Frontal cortex (tissue), 4 donors: Measurements from ENCODE around the gene LRPAP1. TPM values are rescaled to one million over a fixed set of nuclear protein-coding genes. Genes with fewer than 3 reads are reported as not detected.

Source experiments
- DNase-seq, 2 donors: peaks; one replicate each; pipeline ENCODE4 v3.0.0; 2012; ENCODE audit warnings: low spot score in 2 of 2
- FAIRE-seq: peaks from 2 replicates; lab custom pipeline; 2012; peaks lifted over from hg19 to GRCh38; lab: Jason Lieb, UNC
- total RNA-seq: library from RNA; depleted of rRNA; stranded (reverse); fragments of >200 nt; gene quantifications from one replicate; pipeline ENCODE4 v1.2.3, GENCODE V29; 2014
- donor health status: control.
- donor health status: control.
- donor health status: control.

Gene LRPAP1
- total RNA-seq, 1 donor from 2014 or later: 13.5 TPM

DNA sequence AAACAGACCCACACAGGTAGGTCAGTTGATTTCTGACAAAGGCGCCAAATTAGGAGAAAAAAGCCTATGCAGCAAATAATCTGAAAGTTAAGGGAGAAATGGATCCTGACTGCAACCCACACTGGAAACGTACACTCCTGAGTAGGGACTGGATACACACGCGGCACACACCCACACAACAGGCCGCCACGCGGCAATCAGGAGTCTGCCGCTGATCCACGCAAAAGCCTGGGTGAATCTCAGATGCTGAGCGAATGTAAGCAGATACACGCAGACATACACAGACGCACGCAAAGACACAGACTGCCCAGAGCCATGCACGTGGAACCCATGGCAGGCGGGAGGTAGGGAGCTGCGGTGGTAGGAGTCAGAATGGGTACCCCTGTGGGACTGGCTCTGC is 21.7 kb downstream of the LRPAP1 start:
- FAIRE-seq (no peak), DNase-seq (peak in 1 of 2 donors; percentile 51)

DNA sequence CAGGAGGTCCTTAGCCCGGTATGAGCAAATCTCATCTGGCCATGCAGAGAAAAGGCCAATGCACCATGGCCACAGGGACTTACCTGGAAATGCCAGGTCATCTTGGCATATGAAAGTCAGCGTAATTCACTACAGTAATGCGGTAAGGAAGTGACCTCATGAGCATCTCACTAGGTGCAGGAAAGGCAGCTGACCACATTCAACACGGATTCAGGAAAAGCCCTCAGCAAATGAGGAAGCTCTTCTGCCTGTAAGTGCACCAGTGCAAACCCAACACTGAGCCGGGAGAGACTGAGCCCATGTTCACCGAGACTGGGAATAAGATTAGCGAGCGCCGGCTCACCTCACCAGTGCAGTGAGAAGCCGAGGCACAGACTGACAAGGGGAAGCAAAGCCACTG is 23.7 kb downstream of the LRPAP1 start:
- DNase-seq: no peak
- FAIRE-seq: no peak

DNA sequence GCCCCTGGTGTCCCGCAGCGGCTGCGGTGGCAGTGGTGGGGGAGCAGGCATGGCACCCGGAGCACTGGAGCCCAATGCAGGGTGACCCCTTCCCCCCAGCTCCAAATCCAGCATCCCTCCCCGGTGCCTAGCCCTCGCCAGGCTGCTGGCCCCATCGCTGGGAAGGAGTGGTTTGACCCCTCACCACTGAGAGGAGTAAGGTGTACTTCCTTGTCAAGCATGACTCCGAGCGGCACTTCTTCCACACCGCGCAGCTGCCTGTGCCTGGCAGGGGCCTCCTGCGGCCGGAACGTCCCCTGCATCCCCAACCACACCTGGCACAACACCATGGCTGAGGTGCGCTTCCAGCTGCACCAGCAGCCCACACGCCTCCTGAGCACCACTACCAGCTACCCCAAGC is 27.0 kb downstream of the LRPAP1 start:
- no peak for FAIRE-seq
- DNase-seq: no peak

GRCh38 chr4:3502941-3503936 is 29.0 kb downstream of the LRPAP1 start:
- FAIRE-seq (no peak), DNase-seq (no peak)

DNA sequence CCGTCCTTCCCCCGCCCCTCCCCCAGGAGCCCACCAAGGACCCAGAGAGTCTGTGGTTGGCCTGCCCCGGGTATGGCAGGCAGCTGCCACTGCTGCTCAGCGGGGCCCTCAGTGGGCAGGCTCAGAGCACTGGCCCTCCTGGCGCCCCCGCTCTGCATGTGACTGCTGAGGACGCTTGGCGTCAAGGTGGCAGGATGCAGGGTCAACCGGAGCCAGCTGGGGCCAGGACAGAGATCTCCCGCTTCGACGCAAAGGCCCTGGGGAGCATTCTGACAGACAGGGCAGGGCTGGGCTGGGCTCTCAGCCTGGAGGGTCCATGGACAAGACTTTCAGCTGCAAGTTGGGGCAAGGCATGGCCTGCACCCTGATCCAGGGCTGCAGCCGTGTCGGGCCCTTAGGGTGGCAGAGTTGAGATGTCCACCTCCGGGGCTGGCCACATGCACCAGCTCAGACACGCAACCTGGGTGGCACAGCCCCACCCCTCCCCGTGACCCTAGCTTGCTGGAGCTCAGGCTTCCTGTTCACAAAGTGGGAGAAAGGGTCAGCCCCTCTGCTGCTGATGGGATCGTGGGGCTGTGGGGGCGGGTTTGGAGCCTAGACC is 30.3 kb downstream of the LRPAP1 start:
- FAIRE-seq (no peak), DNase-seq (no peak)

DNA sequence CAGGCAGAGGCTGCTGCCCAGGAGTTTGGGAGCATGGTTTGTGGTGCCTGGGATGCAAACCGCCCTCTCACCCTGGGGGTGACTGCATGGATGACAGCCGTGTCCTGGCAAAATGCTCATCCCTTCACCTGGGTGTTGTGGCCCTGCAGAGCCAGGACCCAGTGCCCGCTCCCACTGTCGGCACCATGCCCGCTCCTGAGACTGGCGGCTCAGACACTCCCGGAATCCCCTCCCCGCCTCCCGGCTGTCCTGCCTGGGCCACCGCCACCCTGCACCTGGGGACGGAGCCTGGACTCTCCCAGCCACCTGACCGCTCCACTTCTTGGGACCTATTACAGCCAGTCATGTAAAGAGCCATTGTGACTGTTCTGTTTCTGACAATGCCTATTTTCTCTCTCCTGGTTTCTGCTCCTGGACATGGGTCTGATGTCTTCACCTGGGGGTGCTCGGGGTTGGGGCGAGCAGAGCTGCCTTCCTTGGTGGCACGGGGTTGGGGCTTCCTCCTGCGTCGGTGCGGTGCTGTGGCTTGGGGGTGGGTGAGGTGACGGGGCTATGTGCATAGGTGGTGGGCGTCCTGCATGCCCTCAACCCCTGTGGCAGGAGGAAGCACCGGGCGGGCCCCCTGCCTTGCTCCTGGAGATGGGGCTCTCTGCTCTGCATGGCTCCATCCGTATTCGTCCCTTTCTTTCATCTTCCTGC is 30.9 kb downstream of the LRPAP1 start:
- DNase-seq: no peak
- no peak for FAIRE-seq

DNA sequence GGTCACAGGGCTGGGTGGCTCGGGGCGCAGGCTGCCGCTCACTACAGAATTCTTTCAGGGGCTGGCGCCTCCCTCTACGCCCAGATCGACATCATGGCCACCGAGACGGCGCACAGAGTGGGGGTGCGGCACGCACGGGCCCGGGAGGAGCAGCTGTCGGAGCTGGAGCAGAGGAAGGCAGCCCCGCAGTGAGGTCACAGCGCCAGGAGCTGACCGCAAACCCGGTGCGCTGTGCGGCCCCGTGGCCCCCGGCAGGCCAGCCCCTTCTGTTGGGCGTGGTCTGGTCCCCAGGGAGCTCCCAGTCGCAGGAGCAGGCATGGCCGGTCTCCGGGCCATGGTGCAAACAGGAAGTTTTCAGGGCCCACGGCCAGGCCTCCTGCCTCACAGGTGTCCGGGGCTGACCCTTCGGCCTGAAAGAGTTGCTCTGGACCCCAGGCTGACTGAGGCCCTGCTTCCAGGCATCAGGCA is 31.6 kb downstream of the LRPAP1 start:
- FAIRE-seq (no peak), DNase-seq (no peak)

DNA sequence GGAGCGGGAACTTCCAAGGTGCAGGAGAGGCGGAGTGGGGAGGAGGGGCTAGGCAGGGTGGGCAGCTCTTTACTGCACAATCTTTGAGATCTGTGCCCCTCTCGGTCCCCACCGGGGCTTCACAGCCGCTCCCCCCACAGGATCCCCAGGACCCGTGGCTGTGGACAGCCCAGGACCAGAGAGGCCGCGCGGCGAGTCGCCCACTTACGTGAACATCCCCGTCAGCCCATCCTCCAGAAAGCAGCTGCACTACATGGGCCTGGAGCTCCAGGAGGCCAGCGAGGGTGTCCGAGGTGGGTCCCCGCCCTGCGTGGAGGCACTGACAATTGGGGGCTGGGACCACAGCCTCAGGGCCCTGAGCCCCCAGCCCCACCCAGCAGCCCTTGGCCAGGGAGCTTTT is 32.1 kb downstream of the LRPAP1 start:
- FAIRE-seq (no peak), DNase-seq (no peak)

DNA sequence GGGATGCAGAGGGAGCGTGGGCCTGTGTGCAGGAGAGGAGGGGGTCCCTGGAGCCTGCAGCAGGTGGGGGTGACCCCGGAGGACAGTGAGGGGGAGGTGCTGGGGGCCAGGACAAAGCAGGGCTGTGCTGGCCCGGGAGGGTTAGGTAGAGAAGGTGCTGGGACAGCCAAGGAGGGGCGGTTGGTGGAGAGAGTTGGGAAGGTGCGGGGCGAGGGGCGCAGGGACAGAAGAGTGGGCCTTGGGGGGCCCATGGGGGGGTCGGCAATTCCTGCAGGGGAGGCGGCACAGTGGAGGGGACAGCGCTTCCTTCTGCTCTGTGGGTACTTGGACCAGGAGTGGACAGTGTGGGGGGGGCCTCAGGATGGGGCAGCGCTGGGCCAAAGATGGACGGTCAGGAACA is 32.5 kb downstream of the LRPAP1 start:
- FAIRE-seq: no peak

GRCh38 chr4:3498901-3499510 is 33.2 kb downstream of the LRPAP1 start:
- DNase-seq (no peak), FAIRE-seq (no peak)

More for the DNA sequence above, 32.5 kb downstream of the LRPAP1 start:
- no peak for DNase-seq

GRCh38 chr4:3498407-3498806 is 33.8 kb downstream of the LRPAP1 start:
- no peak for FAIRE-seq
- DNase-seq: no peak

DNA sequence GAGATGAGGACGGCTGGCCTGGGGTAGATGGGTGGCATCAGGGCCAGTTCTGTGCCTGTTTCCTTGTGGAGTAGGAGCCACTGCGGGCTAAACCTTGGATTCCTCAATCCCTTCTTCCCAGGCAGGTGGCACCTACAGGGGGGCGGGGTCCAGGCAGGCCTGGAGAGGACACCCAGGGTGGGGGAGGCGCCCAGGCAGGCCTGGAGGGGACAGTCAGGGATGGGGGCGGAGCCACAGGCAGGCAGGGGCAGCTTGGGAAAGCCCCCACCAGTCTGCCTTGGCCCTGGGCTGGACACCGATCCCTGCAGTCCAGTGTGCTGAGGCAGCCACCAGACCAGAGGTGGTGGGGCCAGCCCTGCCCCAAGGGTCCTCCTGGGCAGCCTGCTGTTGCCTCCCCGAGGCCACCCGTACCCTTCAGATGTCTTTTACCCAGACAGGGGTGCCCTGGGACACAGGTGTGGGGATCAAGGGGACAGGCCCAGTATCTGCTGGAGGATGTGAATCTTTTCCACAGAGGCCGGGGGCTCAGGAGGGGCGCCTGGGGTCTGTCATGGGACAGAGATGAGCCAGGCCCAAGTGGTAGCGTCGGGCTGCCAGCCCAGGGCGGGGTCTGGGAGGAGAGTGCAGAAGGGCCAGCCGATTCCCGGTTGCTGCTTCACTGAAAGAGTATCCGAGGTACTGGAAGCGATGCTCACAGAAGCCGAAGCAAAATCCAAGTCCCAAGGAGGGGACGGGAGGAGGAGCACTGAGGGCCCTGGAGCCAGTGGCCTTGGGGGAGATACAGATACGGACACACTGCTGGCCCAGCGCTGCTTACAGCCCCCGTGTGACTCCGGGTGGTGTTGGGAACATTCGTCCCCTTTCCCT is 34.5 kb downstream of the LRPAP1 start:
- DNase-seq (no peak), FAIRE-seq (no peak)

- DNase-seq (no peak), FAIRE-seq (no peak)
Observed at GRCh38 chr4:3497095-3497494, 35.1 kb downstream of the LRPAP1 start.

GRCh38 chr4:3496021-3496420 is 36.2 kb downstream of the LRPAP1 start:
- FAIRE-seq (no peak), DNase-seq (no peak)

DNA sequence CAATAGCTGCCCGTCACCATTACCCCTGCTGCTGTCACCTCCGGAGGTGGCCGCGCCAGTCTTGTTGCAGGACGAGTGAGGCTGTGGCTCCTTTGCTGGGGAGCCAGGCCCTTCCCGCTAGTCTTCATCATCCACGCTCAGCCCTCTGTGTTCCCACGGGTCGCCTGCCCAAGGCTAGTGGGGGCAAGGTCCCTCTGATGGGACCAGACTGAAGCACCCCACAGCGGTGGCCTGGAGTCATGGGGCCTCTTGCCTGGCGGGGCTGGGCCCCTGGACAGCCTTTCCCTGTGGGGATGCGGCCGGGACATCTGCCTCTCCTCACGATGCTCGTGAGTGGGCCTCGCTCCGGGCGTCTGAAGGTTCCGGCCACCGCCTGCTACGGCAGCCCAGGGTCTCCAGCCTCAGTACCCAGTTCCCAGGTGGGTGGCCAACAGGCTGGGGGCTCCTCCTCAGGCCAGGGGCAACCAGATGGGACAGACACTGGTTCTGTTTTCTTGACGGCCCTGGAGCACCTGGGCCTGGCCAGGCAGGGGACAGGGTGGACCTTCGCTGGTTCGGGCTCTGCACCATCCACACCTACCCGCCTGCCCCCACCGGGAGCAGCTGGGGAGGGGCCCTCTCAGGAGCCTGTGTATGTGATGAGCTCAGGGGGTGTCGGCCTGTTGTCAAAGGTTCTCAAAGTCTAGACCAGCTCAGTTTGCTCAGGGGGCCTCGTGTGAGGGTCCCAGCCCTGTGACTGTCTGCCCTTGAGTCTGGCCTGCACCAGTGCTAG is 36.8 kb downstream of the LRPAP1 start:
- no peak for FAIRE-seq
- no peak for DNase-seq

GRCh38 chr4:3494462-3494871 is 37.8 kb downstream of the LRPAP1 start:
- DNase-seq: no peak
- no peak for FAIRE-seq

- FAIRE-seq (no peak), DNase-seq (no peak)
Observed at GRCh38 chr4:3493720-3494461, 38.3 kb downstream of the LRPAP1 start.
